ENCODE measurements around the gene FGF9. TPM values are rescaled to one million over a fixed set of nuclear protein-coding genes. Genes with fewer than 3 reads are reported as not detected.

FGF9 gene
- total RNA-seq, 2 experiments from 2014 or later, result 4.7 to 11.4 TPM

DNA sequence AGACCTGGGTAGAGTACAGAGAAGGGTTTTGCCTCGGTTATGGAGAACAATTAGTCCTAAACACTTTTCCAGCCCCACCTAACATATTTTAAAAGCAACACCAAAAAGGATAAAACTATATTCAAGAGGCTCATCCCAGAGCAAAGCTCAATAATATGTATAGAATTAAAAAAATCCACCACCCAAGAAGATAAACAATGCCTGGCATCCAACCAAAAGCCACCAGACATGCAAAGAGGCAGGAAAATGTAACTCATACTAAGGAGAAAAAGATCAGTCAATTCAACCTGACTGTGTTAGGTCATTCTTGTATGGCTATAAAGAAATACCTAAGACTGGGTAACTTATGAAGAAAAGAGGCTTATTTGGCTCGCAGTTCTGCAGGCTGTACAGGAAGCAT is 39.3 kb downstream of the FGF9 start:
- no peak overlapping the region for H3K27ac ChIP-seq (ENCODE audit: low read depth, low read length, poor library complexity, severe bottlenecking)
- no peak overlapping the region for H3K4me2 ChIP-seq (ENCODE audit: low read length)
- no peak for DNase-seq (ENCODE audit: low spot score)
- H4K20me1 ChIP-seq (ENCODE audit: insufficient read depth, low read length), result no peaks in the 10 kb centered on the region
- H3K4me1 ChIP-seq (ENCODE audit: insufficient read depth, low read length, poor library complexity, severe bottlenecking), result no peaks in the 10 kb centered on the region
- H3K36me3 ChIP-seq (ENCODE audit: insufficient read depth, low read length), result no peaks in the 10 kb centered on the region
- H3K9me3 ChIP-seq (ENCODE audit: low read length), result no peaks in the 10 kb centered on the region
- no peak overlapping the region for H2AFZ ChIP-seq (ENCODE audit: low read length)
- H3K4me3 ChIP-seq (ENCODE audit: low read depth, low read length, poor library complexity, severe bottlenecking), result no peak overlapping the region
- ChIA-PET CTCF (ENCODE audit: unreplicated experiment) (no interaction called here), POLR2A (no interaction called here)
- no TSS peak for BruUV-seq (replicated peaks)
- TF ChIP-seq, protein P1, sequence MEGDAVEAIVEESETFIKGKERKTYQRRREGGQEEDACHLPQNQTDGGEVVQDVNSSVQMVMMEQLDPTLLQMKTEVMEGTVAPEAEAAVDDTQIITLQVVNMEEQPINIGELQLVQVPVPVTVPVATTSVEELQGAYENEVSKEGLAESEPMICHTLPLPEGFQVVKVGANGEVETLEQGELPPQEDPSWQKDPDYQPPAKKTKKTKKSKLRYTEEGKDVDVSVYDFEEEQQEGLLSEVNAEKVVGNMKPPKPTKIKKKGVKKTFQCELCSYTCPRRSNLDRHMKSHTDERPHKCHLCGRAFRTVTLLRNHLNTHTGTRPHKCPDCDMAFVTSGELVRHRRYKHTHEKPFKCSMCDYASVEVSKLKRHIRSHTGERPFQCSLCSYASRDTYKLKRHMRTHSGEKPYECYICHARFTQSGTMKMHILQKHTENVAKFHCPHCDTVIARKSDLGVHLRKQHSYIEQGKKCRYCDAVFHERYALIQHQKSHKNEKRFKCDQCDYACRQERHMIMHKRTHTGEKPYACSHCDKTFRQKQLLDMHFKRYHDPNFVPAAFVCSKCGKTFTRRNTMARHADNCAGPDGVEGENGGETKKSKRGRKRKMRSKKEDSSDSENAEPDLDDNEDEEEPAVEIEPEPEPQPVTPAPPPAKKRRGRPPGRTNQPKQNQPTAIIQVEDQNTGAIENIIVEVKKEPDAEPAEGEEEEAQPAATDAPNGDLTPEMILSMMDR (conservative IDR thresholded peaks at IDR 0.05; ENCODE audit: low read length), result no peak
- TF ChIP-seq EZH2phosphoT487 (IDR thresholded peaks at IDR 0.05; ENCODE audit: borderline replicate concordance, low read depth, low read length), result no peak
- no peaks in the 10 kb centered on the region for H3K9me2 ChIP-seq (ENCODE audit: insufficient read depth, low read length)
- intact Hi-C loops (cut with micrococcal nuclease; ENCODE audit: unreplicated experiment), result no loop called here
- no peaks in the 10 kb centered on the region for H3K79me2 ChIP-seq (ENCODE audit: insufficient read depth, low read depth, low read length)

DNA sequence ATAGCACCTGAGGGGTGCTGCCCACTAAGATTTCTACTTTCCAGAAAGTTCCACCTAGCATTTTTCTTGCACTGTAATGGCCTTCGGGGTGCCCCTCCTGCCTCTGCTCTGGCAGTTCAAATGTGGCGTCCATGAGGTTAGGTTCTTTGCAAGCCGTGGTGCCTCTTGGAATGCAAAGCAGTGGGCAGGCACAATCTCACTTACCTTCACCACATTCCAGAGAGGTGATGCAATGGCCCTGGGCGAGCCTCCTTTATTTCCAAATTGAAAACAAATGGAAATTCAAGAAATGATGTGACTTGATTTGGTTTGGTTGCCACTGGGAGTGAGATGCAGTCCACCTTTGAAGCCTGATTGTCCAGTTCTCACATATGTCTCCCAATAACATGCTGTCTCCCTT is 46.9 kb downstream of the FGF9 start:
- BruUV-seq (replicated peaks), result no TSS peak
- H3K4me3 ChIP-seq (ENCODE audit: low read depth, low read length, poor library complexity, severe bottlenecking), result no peak overlapping the region
- H3K79me2 ChIP-seq (ENCODE audit: insufficient read depth, low read depth, low read length), result no peaks in the 10 kb centered on the region
- H4K20me1 ChIP-seq (ENCODE audit: insufficient read depth, low read length), result no peaks in the 10 kb centered on the region
- no peak for DNase-seq (ENCODE audit: low spot score)
- H3K36me3 ChIP-seq (ENCODE audit: insufficient read depth, low read length), result no peaks in the 10 kb centered on the region
- TF ChIP-seq, protein P1 (conservative IDR thresholded peaks at IDR 0.05; ENCODE audit: low read length), result no peak
- TF ChIP-seq EZH2phosphoT487 (IDR thresholded peaks at IDR 0.05; ENCODE audit: borderline replicate concordance, low read depth, low read length), result no peak
- no peak overlapping the region for H2AFZ ChIP-seq (ENCODE audit: low read length)
- intact Hi-C loops (cut with micrococcal nuclease; ENCODE audit: unreplicated experiment), result no loop called here
- ChIA-PET CTCF (ENCODE audit: unreplicated experiment) (no interaction called here), POLR2A (no interaction called here)
- H3K4me2 ChIP-seq (ENCODE audit: low read length), result no peak overlapping the region
- no peak overlapping the region for H3K27ac ChIP-seq (ENCODE audit: low read depth, low read length, poor library complexity, severe bottlenecking)
- no peaks in the 10 kb centered on the region for H3K9me3 ChIP-seq (ENCODE audit: low read length)
- H3K9me2 ChIP-seq (ENCODE audit: insufficient read depth, low read length), result no peaks in the 10 kb centered on the region
- no peaks in the 10 kb centered on the region for H3K4me1 ChIP-seq (ENCODE audit: insufficient read depth, low read length, poor library complexity, severe bottlenecking)

DNA sequence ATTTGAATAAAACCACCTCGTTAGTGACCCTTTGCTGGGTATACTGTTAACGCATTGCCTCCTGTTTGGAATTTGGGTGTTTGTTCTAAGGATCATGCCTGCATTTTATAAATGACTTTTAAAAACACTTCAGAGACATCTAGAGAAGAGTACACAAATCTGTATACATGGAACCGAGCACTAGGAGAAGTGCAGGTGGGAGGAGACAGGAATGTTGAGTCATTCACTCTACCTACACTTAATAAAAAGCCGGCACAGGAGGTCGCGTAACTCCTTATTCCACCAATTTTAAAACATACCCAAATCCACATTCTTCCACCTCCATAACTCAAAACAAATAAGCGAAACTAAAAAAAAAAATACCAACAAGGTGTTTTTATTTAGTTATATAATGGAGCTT is 48.6 kb downstream of the FGF9 start:
- Histone ChIP-seq H4K20me1 (ENCODE audit: insufficient read depth, low read length) (no peaks in the 10 kb centered on the region), H3K4me1 (ENCODE audit: insufficient read depth, low read length, poor library complexity, severe bottlenecking) (no peaks in the 10 kb centered on the region), H3K36me3 (ENCODE audit: insufficient read depth, low read length) (no peaks in the 10 kb centered on the region), H3K4me2 (ENCODE audit: low read length) (no peak overlapping the region), H3K9me3 (ENCODE audit: low read length) (no peaks in the 10 kb centered on the region), H3K27ac (ENCODE audit: low read depth, low read length, poor library complexity, severe bottlenecking) (no peak overlapping the region), H3K4me3 (ENCODE audit: low read depth, low read length, poor library complexity, severe bottlenecking) (no peak overlapping the region), H2AFZ (ENCODE audit: low read length) (no peak overlapping the region), H3K79me2 (ENCODE audit: insufficient read depth, low read depth, low read length) (no peaks in the 10 kb centered on the region), H3K9me2 (ENCODE audit: insufficient read depth, low read length) (no peaks in the 10 kb centered on the region)
- no TSS peak for BruUV-seq (replicated peaks)
- no peak for DNase-seq (ENCODE audit: low spot score)
- CTCF ChIA-PET (ENCODE audit: unreplicated experiment), result no interaction called here
- intact Hi-C loops (cut with micrococcal nuclease; ENCODE audit: unreplicated experiment), result no loop called here
- POLR2A ChIA-PET, result no interaction called here
- no peak for TF ChIP-seq EZH2phosphoT487 (IDR thresholded peaks at IDR 0.05; ENCODE audit: borderline replicate concordance, low read depth, low read length)
- TF ChIP-seq, protein P1 (conservative IDR thresholded peaks at IDR 0.05; ENCODE audit: low read length), result no peak

Data from OCI-LY7 (cell line).